Transverse colon (tissue), 4 donors: ENCODE data around the gene PSMG1. TPM values are rescaled to one million over a fixed set of nuclear protein-coding genes. Genes with fewer than 3 reads are reported as not detected.
A peak's percentile ranks its signal among the peaks of the same experiment; 100 is the strongest.

Source experiments
- DNase-seq: peaks from one replicate; pipeline ENCODE4 v3.0.0-alpha.2; 2019
- H3K27ac ChIP-seq, 4 donors: fragments of 200-600 bp; sonication (generic); 2 replicates each; pipeline ENCODE4 v1.5.1; 2016 to 2018; ENCODE audit warnings: inconsistent platforms in 4 of 4
- H3K27me3 ChIP-seq: fragments of 200-600 bp; sonication (generic); 2 replicates; pipeline ENCODE4 v1.5.1; 2017; ENCODE audit warnings: inconsistent platforms
- H3K36me3 ChIP-seq, 4 donors: fragments of 200-600 bp; sonication (generic); 2 replicates each; pipeline ENCODE4 v1.5.1; 2017 to 2019; ENCODE audit warnings: inconsistent platforms in 4 of 4
- H3K4me1 ChIP-seq, 4 donors: fragments of 200-600 bp; sonication (generic); 2 replicates each; pipeline ENCODE4 v1.5.1; 2017 to 2020; ENCODE audit warnings: inconsistent platforms in 4 of 4
- H3K4me3 ChIP-seq, 4 donors: fragments of 200-600 bp; sonication (generic); 1 replicate in 1 of 4; 2 replicates in 3 of 4; pipeline versions ENCODE4 v1.5.1 to v1.6.1; 2017 to 2019; ENCODE audit warnings: inconsistent platforms in 4 of 4
- H3K9me3 ChIP-seq, 2 donors: fragments of 200-600 bp; sonication (generic); 2 replicates each; pipeline ENCODE4 v1.5.1; 2017 to 2019; ENCODE audit warnings: inconsistent platforms in 2 of 2
- EP300 ChIP-seq: sonication (generic); formaldehyde crosslinking; IDR thresholded peaks from one replicate; pipeline ENCODE4 v1.6.1; 2017; ENCODE audit warnings: antibody characterized with exemption, low read depth
- POLR2A ChIP-seq: fragments of 450-650 bp; IDR thresholded peaks from one replicate; pipeline ENCODE4 v1.6.1; 2016; ENCODE audit warnings: antibody characterized with exemption, mild to moderate bottlenecking, moderate library complexity
- POLR2AphosphoS5 ChIP-seq, 3 donors: sonication (generic); formaldehyde crosslinking; IDR thresholded peaks; one replicate each; pipeline ENCODE4 v1.6.1; 2016; ENCODE audit warnings: antibody characterized with exemption in 3 of 3
- WGBS, 2 donors: methylation state at CpG; one replicate each; pipeline ENCODE4 v1.1.5; 2018; ENCODE audit warnings: low coverage in 1 of 2; 5-methylcytosine and 5-hydroxymethylcytosine counted together
- in situ Hi-C, 4 donors: fragments of 200-750 bp; cut with MboI; loops; one replicate each; pipeline versions ENCODE4 v1.15.0 to v1.15.1; 2017; ENCODE audit warnings: low sequenced_read_pairs in 3 of 4, low pct_ligation_motif_present in 1 of 4, low pct_unique_long_range_greater_than_20kb in 1 of 4
- intact Hi-C: fragments of 100-400 bp; cut with DNase I; formaldehyde crosslinking; loops from one replicate; pipeline ENCODE4 v1.15.1; 2023; ENCODE audit warnings: low total_unique reads
- total RNA-seq, 4 donors: library from RNA; depleted of rRNA; stranded (reverse); fragments of >200 nt; gene quantifications; one replicate each; pipeline ENCODE4 v1.1.0, GENCODE V29; 2016
- TF ChIP-seq, protein P1 (sequence below), 5 experiments: fragments of 200-600 bp in 3 of 5; fragments of 450-650 bp in 2 of 5; sonication (generic) in 3 of 5; IDR thresholded peaks; 1 replicate in 2 of 5; 2 replicates in 3 of 5; pipeline ENCODE4 v1.5.1; 2016 to 2017; ENCODE audit warnings: antibody characterized with exemption in 5 of 5, inconsistent platforms in 3 of 5, mild to moderate bottlenecking in 2 of 5, moderate library complexity in 1 of 5

The PSMG1 gene
- total RNA-seq, 4 donors from 2014 or later = 7.4 to 28.1 (median 20.2) TPM

DNA sequence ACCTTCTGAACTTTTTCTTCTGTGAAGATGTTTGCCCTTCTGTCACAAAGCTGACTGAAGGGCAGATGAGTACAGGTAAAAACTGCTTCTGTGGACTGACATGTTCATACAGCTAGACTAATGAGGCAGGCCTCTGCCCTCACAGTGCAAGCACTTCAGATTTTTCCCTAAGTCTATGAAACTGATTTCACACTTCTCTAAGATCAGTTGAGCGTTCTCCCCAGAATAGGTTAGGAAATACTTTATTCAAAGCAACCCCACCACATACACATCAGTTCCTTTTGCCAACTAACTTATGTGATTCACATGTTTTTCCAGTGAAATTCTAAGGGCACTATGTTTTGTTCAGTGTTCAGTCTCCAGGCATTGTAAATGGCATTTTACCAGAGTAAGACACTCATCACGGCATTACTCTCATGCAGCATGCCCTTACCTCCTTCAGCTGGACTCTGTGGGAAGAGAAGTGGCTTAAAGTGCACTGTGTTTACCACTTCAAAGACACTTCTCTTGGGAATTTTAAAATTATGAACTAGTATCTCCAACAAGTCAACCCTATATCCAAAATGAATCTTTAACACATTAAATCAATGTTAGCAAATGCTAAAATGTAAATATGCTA is 5.4 kb upstream of the PSMG1 start:
- no peak for TF ChIP-seq POLR2A
- TF ChIP-seq EP300 = no peak
- TF ChIP-seq, protein P1, sequence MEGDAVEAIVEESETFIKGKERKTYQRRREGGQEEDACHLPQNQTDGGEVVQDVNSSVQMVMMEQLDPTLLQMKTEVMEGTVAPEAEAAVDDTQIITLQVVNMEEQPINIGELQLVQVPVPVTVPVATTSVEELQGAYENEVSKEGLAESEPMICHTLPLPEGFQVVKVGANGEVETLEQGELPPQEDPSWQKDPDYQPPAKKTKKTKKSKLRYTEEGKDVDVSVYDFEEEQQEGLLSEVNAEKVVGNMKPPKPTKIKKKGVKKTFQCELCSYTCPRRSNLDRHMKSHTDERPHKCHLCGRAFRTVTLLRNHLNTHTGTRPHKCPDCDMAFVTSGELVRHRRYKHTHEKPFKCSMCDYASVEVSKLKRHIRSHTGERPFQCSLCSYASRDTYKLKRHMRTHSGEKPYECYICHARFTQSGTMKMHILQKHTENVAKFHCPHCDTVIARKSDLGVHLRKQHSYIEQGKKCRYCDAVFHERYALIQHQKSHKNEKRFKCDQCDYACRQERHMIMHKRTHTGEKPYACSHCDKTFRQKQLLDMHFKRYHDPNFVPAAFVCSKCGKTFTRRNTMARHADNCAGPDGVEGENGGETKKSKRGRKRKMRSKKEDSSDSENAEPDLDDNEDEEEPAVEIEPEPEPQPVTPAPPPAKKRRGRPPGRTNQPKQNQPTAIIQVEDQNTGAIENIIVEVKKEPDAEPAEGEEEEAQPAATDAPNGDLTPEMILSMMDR (IDR thresholded peaks at IDR 0.05) = no peak
- TF ChIP-seq POLR2AphosphoS5 (IDR thresholded peaks at IDR 0.05) = no peak
- H3K4me3 ChIP-seq = no peak overlapping the region
- DNase-seq = no peak
- H3K27me3 ChIP-seq = no peaks in the 10 kb centered on the region
- intact Hi-C loops = no loop called here
- peaks cover 0 to 21% (median 9%) of the 10 kb centered on the region in 4 donors for H3K4me1 ChIP-seq
- WGBS, 2 donors = 77 to 84% methylated on average over 2 of the region's 2 CpGs
- H3K9me3 ChIP-seq = no peaks in the 10 kb centered on the region
- in situ Hi-C loops = loop anchor here in 1 of 4 donors (25.0 kb wide), 1 partner anchor 199 kb away; a partner anchor contains a TSS
- no peaks in the 10 kb centered on the region for H3K36me3 ChIP-seq
- no peak overlapping the region for H3K27ac ChIP-seq

DNA sequence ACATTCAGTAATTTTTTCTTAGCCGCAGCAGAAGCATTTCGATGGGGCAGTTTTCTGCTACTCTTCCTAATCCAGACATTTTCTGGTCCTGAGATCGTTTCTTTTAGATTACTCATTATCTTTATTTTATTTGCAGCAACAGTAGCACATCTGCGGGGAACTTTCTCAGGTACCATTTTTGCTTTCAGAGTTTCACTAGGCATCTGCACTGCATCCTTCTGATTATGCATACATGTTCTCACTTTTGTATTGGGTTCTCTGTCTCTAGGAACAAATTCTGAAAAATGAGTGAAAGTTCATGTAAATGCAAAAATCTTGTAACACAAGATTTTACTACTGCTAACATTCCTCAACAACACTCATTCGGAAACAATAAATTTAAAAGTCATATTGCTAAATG is 3.9 kb upstream of the PSMG1 start:
- H3K9me3 ChIP-seq = no peaks in the 10 kb centered on the region
- H3K27me3 ChIP-seq = no peaks in the 10 kb centered on the region
- H3K27ac ChIP-seq = peak overlapping the region in 1 of 4 donors; percentile 18
- H3K4me3 ChIP-seq = no peak overlapping the region
- WGBS, 2 donors = 58 to 70% methylated on average over 5 of the region's 5 CpGs
- H3K36me3 ChIP-seq = no peaks in the 10 kb centered on the region
- no peak for DNase-seq
- TF ChIP-seq EP300 (no peak), POLR2AphosphoS5 (IDR thresholded peaks at IDR 0.05) (no peak), POLR2A (no peak)
- TF ChIP-seq, protein P1 (IDR thresholded peaks at IDR 0.05) = no peak
- in situ Hi-C loops (loop anchor here in 1 of 4 donors (25.0 kb wide), 1 partner anchor 200 kb away; a partner anchor contains a TSS), intact Hi-C loops (no loop called here)
- peaks cover 3 to 20% (median 14%) of the 10 kb centered on the region in 4 donors for H3K4me1 ChIP-seq

- Histone ChIP-seq H3K4me1 (peaks cover 6 to 25% (median 19%) of the 10 kb centered on the region in 4 donors), H3K27ac (peak overlapping the region in 1 of 4 donors; percentile 18), H3K9me3 (no peaks in the 10 kb centered on the region), H3K27me3 (no peaks in the 10 kb centered on the region), H3K4me3 (no peak overlapping the region), H3K36me3 (no peaks in the 10 kb centered on the region)
- intact Hi-C loops = no loop called here
- in situ Hi-C loops = loop anchor here in 1 of 4 donors (25.0 kb wide), 1 partner anchor 201 kb away; a partner anchor contains a TSS
- no peak for DNase-seq
- TF ChIP-seq, protein P1 (IDR thresholded peaks at IDR 0.05) = no peak
- TF ChIP-seq EP300 (no peak), POLR2A (no peak), POLR2AphosphoS5 (IDR thresholded peaks at IDR 0.05) (no peak)
These were observed 3.4 kb upstream of the PSMG1 start for GRCh38 chr21:39186676-39187075.

DNA sequence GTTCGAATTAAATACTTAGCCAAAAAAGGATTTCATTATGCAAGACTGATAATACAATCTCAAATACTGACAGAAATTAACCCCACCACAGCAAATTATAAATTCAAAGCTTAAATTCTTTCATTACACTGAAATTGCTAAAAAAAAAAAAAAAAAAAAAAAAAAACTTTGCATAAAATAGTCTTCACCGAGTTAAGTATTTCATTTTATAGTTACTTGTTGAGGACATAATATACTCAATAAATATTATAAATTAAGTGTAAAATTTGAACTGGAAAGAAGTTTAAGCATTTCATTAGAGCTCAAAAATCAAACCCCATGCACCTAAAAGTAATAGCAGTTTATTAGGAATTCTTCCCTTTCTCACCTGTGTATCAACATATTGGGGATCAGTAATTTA is 1.9 kb upstream of the PSMG1 start:
- Histone ChIP-seq H3K36me3 (no peaks in the 10 kb centered on the region), H3K4me3 (no peak overlapping the region), H3K27me3 (no peaks in the 10 kb centered on the region), H3K9me3 (no peaks in the 10 kb centered on the region), H3K27ac (peak overlapping the region in 1 of 4 donors; percentile 92), H3K4me1 (peaks cover 6 to 35% (median 22%) of the 10 kb centered on the region in 4 donors)
- no peak for TF ChIP-seq POLR2AphosphoS5 (IDR thresholded peaks at IDR 0.05)
- no peak for TF ChIP-seq POLR2A
- TF ChIP-seq EP300 = no peak
- intact Hi-C loops = no loop called here
- in situ Hi-C loops = loop anchor here in 1 of 4 donors (25.0 kb wide), 1 partner anchor 202 kb away; a partner anchor contains a TSS
- no peak for DNase-seq
- 79 to 93% methylated on average over 2 of the region's 2 CpGs for whole genome bisulfite sequencing, 2 donors
